Activated CD4-positive, alpha-beta T cell treated with anti-CD3 and anti-CD28 coated beads, Interleukin-2, amount 10 ng/mL, durations not matched to agents 24 days and 14 days (primary cell): ENCODE measurements around the gene PCED1B. TPM values are rescaled to one million over a fixed set of nuclear protein-coding genes. Genes with fewer than 3 reads are reported as not detected.

ENCODE experiments used
- DNase-seq: peaks from one replicate; pipeline ENCODE4 v3.0.0; 2022
- H3K27ac Mint-ChIP-seq: one replicate; pipeline ENCODE4 v1.8.0; 2022; ENCODE audit warnings: mild to moderate bottlenecking, mixed read lengths
- H3K27me3 Mint-ChIP-seq: one replicate; pipeline ENCODE4 v1.8.0; 2022; ENCODE audit warnings: mixed read lengths
- H3K36me3 Mint-ChIP-seq: one replicate; pipeline ENCODE4 v1.8.0; 2022; ENCODE audit warnings: low read depth, mild to moderate bottlenecking, mixed read lengths
- H3K4me1 Mint-ChIP-seq: one replicate; pipeline ENCODE4 v1.8.0; 2021; ENCODE audit warnings: mixed read lengths
- H3K4me3 Mint-ChIP-seq: one replicate; pipeline ENCODE4 v1.8.0; 2022; ENCODE audit warnings: mild to moderate bottlenecking, moderate library complexity, mixed read lengths
- H3K9me3 Mint-ChIP-seq: one replicate; pipeline ENCODE4 v1.8.0; 2021; ENCODE audit warnings: mixed read lengths
- intact Hi-C: fragments of 100-400 bp; cut with micrococcal nuclease; formaldehyde crosslinking; loops from one replicate; pipeline ENCODE4 v1.15.1; 2023
- total RNA-seq: library from RNA; stranded (reverse); gene quantifications from 2 replicates; pipeline ENCODE4 v1.2.3, GENCODE V29; 2022

The PCED1B gene
- total RNA-seq, 1 donor from 2014 or later, result 55.2 TPM

DNA sequence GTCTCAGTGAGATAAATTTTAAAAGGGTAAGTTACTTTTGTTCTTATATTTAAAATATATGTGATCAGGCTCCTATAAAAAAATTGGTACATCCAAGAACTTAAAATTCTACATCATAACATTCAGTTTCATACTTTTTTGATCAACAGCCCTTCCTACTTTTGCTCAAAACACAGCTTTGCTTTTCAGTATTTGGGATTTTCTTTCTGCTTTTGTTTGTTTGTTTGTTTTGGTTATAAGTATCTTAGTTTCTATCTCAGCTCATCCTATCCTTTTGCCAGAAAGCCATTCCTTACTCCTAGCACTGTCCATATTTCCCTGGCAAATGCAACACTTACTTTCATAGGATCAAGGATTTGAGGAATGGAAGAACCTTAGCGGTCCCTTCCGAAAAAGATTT lies 4.7 kb upstream of the PCED1B start:
- peaks cover 17% of the 10 kb centered on the region for H3K36me3 Mint-ChIP-seq
- no peak overlapping the region for H3K27ac Mint-ChIP-seq
- no peaks in the 10 kb centered on the region for H3K9me3 Mint-ChIP-seq
- no peak for DNase-seq
- no peaks in the 10 kb centered on the region for H3K27me3 Mint-ChIP-seq
- peaks cover 26% of the 10 kb centered on the region for H3K4me1 Mint-ChIP-seq
- intact Hi-C loops, result no loop called here
- no peak overlapping the region for H3K4me3 Mint-ChIP-seq

DNA sequence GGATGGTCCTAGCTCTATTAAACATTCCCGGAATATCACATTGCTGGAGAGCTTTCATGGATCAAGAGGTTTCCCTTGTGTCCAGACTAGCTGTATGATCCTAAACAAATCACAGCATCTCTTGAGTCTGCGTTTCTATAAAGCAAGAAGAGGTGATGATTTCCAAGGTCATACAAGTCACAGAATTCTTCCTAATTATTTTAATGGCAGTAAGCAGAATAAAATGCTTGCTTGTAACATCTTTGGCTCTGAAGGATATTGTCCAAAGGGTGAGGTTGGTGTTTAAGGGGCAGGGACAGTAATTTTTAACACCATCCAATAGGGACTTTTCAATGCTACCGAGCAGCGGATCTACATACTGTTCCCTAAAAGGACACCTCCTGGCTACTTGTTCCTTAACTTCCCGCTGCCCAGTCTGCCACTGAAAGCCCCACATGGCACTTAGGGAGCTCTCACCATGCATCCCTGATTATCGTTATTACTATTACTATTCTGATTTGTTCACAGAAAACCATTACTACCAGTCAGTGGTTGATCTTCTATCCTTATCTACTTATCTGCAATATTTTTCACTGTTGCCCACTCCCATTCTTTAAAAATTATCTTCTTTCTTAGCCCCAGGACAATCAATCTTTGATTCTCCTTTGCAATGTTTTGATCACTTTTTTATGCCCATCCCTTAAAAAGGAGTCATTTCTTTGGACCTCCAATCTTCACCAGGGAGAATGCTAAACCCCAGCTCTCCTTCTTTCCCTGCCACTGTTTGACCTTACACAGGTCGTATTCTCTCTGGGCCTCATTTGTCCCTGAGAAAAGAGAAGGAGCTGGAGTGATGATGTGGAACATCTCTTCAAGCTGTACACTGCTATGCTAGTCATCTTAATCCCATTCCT lies 4.0 kb upstream of the PCED1B start:
- no peak overlapping the region for H3K27ac Mint-ChIP-seq
- intact Hi-C loops, result no loop called here
- H3K27me3 Mint-ChIP-seq, result no peaks in the 10 kb centered on the region
- DNase-seq, result no peak
- peaks cover 20% of the 10 kb centered on the region for H3K36me3 Mint-ChIP-seq
- H3K4me1 Mint-ChIP-seq, result peaks cover 29% of the 10 kb centered on the region
- H3K4me3 Mint-ChIP-seq, result no peak overlapping the region
- no peaks in the 10 kb centered on the region for H3K9me3 Mint-ChIP-seq

DNA sequence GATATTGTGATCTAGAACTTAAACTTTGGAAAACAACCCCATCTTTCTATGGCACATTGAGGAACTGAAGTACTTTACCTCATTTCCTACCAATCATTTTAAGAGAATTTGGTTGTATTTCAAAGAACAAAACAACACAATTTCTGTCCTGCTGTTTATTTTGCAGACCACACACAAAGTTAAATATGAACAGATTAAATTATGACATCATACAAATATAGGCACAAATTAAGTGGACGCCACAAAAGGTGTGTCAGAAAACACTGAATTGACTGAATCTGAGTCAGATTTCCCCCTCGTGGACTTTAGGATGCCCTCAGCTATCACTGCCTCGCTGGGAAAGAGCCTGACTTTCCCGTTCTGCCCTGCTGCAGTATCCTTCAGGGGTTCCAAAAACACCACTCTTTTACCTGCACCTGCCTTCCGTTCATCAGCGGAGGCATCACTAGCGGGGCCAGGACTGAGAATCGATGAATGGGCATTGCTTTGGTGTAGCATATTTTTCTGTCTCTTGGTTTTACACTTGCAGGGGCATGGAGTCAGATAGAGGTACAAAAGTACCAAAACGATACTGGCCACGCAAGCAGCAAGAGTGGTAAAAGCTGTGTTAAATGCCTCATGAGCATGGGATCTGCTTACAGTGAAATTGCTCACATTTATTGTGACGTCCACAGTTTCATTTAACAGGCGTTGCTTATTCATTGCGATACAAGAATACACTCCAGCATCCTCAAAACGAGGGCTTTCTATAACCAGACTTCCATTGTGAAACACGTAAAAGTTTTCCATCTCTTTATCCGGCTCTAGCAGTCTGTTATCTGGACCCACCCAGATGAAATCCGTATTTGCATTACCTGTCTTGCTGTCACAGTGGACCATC lies 2.0 kb upstream of the PCED1B start:
- no peaks in the 10 kb centered on the region for H3K9me3 Mint-ChIP-seq
- H3K27me3 Mint-ChIP-seq, result no peaks in the 10 kb centered on the region
- H3K4me3 Mint-ChIP-seq, result peak overlapping the region; percentile 98
- DNase-seq, result no peak
- intact Hi-C loops, result loop anchor here (2.0 kb wide), 1 partner anchor 45 kb away; no protein-coding TSS in a partner anchor
- H3K27ac Mint-ChIP-seq, result no peak overlapping the region
- peaks cover 43% of the 10 kb centered on the region for H3K4me1 Mint-ChIP-seq
- H3K36me3 Mint-ChIP-seq, result peaks cover 24% of the 10 kb centered on the region

DNA sequence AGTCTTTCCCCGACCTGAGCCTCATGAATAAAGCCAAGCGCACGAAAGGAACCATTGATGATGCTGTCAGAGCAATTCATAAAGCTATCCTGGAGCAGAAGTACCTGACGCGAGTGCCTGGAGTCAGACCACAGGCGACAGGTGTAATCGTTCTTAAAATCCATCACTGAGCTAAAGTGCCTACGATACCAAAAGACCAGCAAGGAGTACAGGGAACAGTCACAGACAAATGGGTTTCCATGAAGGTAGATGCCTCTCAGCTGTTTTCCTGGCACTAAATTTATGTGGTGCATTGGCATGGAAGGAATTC lies 1.4 kb upstream of the PCED1B start:
- H3K27me3 Mint-ChIP-seq, result no peaks in the 10 kb centered on the region
- peaks cover 49% of the 10 kb centered on the region for H3K4me1 Mint-ChIP-seq
- H3K4me3 Mint-ChIP-seq, result peak overlapping the region; percentile 98
- DNase-seq, result no peak
- intact Hi-C loops, result loop anchor here (2.0 kb wide), 1 partner anchor 45 kb away; no protein-coding TSS in a partner anchor
- peaks cover 28% of the 10 kb centered on the region for H3K36me3 Mint-ChIP-seq
- no peaks in the 10 kb centered on the region for H3K9me3 Mint-ChIP-seq
- H3K27ac Mint-ChIP-seq, result peak overlapping the region; percentile 32

DNA sequence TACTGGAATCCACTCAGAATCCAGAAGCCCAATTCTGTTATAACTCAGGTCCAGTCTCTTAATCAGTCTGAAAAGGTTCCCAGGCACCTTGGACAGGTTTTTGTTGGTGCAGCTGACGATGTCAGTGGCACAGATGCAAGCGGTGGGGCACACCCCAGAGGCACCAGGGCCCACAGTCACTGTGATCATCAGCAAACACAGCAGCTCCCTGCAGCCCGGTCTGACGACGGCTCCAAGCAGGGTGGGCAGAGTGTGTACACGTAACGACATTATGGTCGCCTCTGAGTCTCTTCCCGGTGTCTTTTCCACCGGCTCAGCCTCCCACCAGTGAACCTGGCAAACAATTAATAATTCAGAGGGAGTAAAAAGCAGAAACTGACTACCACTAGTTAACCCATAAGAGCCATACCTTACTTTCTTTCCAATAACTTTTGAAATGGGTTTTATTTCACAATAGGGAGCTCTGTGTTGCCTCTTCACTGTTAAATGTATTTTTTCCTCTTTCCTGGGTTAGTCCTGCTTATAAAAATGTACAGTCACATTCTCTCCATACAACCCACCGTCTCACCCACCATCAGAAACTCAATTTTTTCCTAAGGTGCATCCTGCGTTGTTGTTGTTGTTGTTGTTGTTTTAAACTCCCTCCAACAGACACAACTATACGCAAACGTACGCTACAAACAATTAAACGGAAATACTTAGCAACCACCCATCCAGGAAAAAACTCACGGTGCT lies 521 bp upstream of the PCED1B start:
- Mint-ChIP-seq H3K36me3 (peaks cover 32% of the 10 kb centered on the region), H3K4me1 (peaks cover 58% of the 10 kb centered on the region), H3K9me3 (no peaks in the 10 kb centered on the region), H3K27ac (peak overlapping the region; percentile 95), H3K27me3 (no peaks in the 10 kb centered on the region), H3K4me3 (peak overlapping the region; percentile 98)
- DNase-seq, result peak; percentile 80
- intact Hi-C loops, result loop anchor here (1.0 to 2.0 kb wide), 2 partner anchors 46 to 318 kb away; no protein-coding TSS in a partner anchor

DNA sequence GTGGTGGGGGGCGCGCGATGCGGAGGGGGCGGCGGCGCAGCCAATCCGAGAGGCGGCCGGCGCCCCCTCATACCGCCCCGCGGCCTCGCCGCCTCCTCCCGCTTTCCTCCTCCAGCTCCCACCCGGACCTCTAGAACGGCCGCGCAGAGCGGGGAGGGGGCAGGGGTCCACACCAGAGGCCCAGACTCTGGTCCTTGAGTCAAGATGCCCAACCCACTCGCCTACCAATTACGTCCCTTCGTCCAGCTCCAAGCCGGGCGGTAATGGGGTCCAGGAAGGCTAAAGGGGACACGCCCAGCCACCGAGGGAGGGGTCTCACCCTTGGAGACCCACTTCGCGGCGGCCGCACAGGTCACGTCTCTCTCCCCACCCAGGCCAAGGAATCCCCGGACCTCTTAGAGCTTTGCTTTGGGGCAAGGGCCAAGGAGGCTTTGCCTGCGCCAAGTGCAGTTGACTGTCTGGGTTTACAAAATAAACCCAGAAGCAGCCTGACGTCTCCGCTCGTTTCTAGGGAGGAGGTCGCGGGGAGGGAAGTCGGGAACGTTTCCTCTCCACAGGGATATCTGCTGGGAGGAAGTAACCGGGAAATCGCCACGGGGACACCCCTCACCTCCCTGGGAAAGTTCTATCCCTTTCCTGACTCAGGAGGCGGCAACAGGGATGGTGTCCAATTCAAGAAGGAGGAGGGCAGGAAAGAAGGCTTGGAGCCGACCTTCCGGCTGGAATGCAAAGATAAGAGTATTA lies 732 bp downstream of the PCED1B start:
- peak; percentile 82 for DNase-seq
- H3K4me3 Mint-ChIP-seq, result peak overlapping the region; percentile 98
- H3K9me3 Mint-ChIP-seq, result no peaks in the 10 kb centered on the region
- intact Hi-C loops, result loop anchor here (1.0 to 10.0 kb wide), 11 partner anchors 42 to 865 kb away; partner anchors contain the start of gene SLC38A2
- H3K36me3 Mint-ChIP-seq, result peaks cover 32% of the 10 kb centered on the region
- H3K27ac Mint-ChIP-seq, result peak overlapping the region; percentile 99
- peaks cover 69% of the 10 kb centered on the region for H3K4me1 Mint-ChIP-seq
- no peaks in the 10 kb centered on the region for H3K27me3 Mint-ChIP-seq

DNA sequence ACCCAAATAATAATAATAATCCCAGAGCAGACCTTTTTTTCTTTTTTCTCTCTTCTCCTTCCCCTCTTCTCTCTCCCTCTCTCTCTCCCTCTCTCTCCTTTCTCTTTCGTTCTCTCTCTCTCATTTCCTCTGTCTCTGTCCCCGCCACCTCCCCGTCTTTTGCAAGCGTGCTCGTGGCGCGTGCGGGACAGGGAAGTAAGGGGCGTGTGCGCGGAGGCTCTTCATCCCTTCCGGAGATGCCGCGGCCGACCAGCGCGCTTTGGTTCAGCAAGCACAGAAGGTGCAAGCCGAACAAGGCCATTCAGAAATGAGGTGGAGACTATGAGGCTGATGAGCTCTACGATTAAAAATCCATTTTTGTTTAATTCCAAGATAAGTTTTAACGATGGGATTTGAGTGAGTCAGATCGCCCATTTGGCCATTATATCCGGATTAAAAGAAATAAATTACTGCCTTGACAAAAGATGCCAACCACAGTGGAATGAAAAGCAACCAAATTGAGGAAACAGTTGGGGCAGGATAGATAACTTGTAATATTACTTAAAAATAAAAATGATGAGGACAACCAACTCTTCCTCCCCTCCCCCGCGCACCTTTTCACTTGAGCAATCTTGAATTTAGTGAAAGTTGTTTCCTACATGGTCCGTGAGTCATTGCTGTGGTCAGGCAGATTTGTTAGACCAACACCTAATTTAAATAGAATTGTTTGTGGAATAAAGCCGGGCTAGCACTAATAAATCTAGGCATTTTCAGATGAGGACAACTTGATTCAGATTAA lies 1.5 kb downstream of the PCED1B start:
- peak; percentile 88 for DNase-seq
- Mint-ChIP-seq H3K9me3 (no peaks in the 10 kb centered on the region), H3K4me3 (peak overlapping the region; percentile 98), H3K4me1 (peaks cover 73% of the 10 kb centered on the region), H3K27me3 (no peaks in the 10 kb centered on the region), H3K36me3 (peaks cover 34% of the 10 kb centered on the region), H3K27ac (peak overlapping the region; percentile 99)
- intact Hi-C loops, result loop anchor here (2.0 to 10.0 kb wide), 9 partner anchors 41 to 866 kb away; partner anchors contain the start of gene SLC38A2

DNA sequence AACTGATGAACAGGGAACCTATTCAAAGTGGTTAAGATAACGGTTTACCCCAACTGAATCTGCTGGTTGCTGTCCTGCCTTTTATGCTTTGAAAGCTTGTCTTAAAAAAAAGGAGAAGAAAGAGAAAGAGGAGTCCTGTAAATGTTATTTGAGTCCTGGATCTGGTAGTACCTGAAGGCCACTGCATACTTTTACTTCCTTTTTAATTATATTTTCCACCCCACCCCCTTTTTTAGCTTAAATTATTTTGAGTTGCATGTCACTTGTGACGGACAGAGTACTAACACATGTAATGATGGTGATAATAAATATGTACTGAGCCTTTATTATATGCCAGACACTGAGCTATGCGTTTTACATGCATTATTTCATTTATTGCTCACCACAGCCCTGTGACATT lies 2.9 kb downstream of the PCED1B start:
- intact Hi-C loops, result loop anchor here (5.0 to 10.0 kb wide), 4 partner anchors 40 to 867 kb away; partner anchors contain the start of gene SLC38A2
- H3K9me3 Mint-ChIP-seq, result no peaks in the 10 kb centered on the region
- no peak for DNase-seq
- H3K27ac Mint-ChIP-seq, result peak overlapping the region; percentile 51
- no peak overlapping the region for H3K4me3 Mint-ChIP-seq
- peaks cover 70% of the 10 kb centered on the region for H3K4me1 Mint-ChIP-seq
- no peaks in the 10 kb centered on the region for H3K27me3 Mint-ChIP-seq
- H3K36me3 Mint-ChIP-seq, result peaks cover 30% of the 10 kb centered on the region

DNA sequence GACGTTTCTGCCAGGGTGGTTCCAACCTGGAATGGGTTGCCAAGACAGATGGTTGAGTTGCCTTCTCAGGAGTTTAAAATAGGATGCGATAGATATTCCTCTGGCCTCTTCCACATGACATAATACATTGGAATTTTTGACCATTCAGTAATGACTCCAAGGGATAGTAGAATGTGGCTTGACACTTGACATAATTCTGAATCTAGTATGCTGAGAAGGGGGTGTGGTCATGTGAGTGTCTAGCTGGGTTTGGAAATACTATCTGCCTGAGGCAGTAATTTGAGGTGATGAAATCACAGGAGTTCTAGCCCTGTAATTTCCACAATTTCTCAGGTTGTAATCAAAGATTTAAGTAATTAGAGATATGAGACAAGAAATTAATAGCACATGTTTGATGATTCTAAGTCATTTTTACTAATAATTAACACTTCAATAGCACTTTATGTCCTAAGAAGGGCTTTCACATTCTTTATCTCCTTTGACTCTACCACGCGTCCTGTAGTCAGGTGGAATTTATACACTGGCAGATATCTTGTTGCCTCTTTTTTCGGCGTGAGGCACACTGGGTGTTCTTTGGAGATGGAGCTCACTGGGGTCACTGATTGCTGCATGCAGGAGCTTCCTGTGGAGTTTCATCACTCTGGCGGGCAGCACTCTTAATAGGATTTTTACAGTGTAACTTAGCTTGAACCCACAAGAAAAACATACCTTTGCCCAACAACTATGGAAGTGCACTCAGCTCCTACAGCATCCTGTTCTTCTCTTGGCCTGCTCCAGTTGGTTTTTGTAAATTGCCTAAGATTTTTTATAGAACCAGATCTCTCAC lies 3.6 kb downstream of the PCED1B start:
- H3K4me3 Mint-ChIP-seq, result peak overlapping the region; percentile 23

DNA sequence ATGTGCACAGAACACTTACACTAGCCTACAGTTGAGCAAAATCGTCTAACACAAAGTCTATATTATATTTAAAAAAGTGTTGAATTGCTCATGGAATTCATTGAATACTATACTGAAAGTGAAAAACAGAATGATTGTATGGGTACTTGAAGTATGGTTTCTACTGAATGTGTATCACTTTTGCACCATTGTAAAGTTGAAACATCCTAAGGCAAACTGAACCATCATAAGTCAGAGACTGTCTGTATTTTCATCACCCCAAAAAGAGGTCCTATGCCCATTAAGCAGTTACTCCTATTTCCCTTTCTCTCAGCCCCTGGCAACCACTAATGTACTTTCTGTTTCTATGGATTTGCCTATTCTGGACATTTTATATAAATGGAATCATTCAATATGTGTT lies 4.8 kb downstream of the PCED1B start:
- peaks cover 56% of the 10 kb centered on the region for H3K4me1 Mint-ChIP-seq
- H3K27ac Mint-ChIP-seq, result peak overlapping the region; percentile 46

More for the DNA sequence above, 3.6 kb downstream of the PCED1B start:
- Mint-ChIP-seq H3K4me1 (peaks cover 65% of the 10 kb centered on the region), H3K27ac (peak overlapping the region; percentile 7), H3K27me3 (no peaks in the 10 kb centered on the region), H3K9me3 (no peaks in the 10 kb centered on the region), H3K36me3 (peaks cover 23% of the 10 kb centered on the region)
- no peak for DNase-seq
- intact Hi-C loops, result loop anchor here (5.0 to 10.0 kb wide), 4 partner anchors 39 to 868 kb away; partner anchors contain the start of gene SLC38A2

DNA sequence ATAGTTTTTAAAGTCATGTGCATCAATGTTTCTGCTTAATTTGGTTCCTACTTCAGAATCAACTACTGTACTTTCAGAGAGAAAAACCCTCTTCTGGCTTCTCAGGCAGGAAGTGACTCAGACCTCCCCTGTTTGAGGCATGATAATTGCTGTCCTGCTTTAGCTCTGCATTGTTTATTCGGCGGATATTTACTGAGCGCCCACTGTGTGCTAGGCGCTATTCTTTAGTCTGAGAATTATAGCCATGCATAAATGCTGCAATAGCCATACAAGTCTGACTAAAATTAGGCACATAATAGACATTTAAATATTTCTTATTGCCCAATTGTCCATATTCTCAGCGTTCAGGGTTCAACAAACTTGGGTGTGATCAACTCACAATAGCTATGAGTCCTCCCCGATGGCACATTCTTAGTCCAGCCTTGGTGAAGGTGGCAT lies 6.4 kb downstream of the PCED1B start:
- H3K4me1 Mint-ChIP-seq, result peaks cover 48% of the 10 kb centered on the region
- intact Hi-C loops, result loop anchor here (1.0 to 10.0 kb wide), 3 partner anchors 25 to 871 kb away; partner anchors contain the start of gene SLC38A2
- DNase-seq, result peak; percentile 82
- peak overlapping the region; percentile 78 for H3K27ac Mint-ChIP-seq
- H3K9me3 Mint-ChIP-seq, result peaks cover under 1% of the 10 kb centered on the region
- H3K4me3 Mint-ChIP-seq, result peak overlapping the region; percentile 42
- peaks cover 18% of the 10 kb centered on the region for H3K36me3 Mint-ChIP-seq
- no peaks in the 10 kb centered on the region for H3K27me3 Mint-ChIP-seq

More for the DNA sequence above, 4.8 kb downstream of the PCED1B start:
- Mint-ChIP-seq H3K4me3 (peak overlapping the region; percentile 48), H3K27me3 (no peaks in the 10 kb centered on the region), H3K36me3 (peaks cover 18% of the 10 kb centered on the region), H3K9me3 (no peaks in the 10 kb centered on the region)
- intact Hi-C loops, result loop anchor here (5.0 to 10.0 kb wide), 4 partner anchors 38 to 869 kb away; partner anchors contain the start of gene SLC38A2
- no peak for DNase-seq
